ENCODE results near the gene PLCXD1.

PLCXD1 gene

DNA sequence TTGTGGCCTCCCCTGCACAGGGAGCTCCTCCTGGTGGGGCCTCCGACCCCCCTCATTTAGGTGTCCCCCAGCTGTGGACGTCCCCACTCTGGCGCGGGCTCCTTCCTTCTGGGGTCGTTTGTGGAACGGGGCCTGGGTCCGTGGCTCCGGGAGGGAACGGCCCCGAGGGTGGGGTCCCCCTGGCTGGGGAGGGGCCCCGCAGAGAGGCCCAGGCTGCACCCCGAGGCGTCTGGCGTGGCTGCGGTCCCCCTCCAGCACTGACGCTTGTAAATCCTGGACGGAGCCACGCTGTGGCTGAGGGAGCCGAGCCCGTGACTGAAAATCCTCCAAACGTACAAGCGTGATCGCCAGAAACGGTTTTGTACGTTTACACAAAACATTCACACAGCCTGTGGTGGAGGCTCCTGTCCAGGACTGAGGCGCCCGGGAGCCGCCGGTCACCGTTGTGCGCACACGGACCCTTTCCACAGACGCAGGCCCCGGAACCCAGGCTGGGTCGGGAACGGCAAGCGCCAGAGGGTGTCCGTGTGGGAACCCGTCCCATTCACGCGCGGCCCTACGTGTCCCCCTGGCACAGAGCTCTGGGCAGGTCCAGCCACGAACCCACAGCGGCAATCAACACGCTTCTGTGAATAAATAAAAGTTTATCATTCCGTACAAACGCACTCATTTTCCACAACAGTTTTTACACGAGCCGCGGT lies 52.6 kb downstream of the PLCXD1 start:
- H3K4me3 ChIP-seq (ENCODE audit: low read depth, low read length) = no peak overlapping the region
- no peak overlapping the region for H3K9ac ChIP-seq (ENCODE audit: low read depth, low read length)
- no peaks in the 10 kb centered on the region for H3K9me3 ChIP-seq (ENCODE audit: control insufficient read depth, insufficient read depth, low read length)
- no peaks in the 10 kb centered on the region for H3K27me3 ChIP-seq (ENCODE audit: control insufficient read depth, insufficient read depth, low read length)
- H3K27ac ChIP-seq (ENCODE audit: low read depth, low read length) = no peak overlapping the region
- peaks cover 36% of the 10 kb centered on the region for H3K36me3 ChIP-seq (ENCODE audit: control insufficient read depth, insufficient read depth, low read length)
- H3K4me1 ChIP-seq (ENCODE audit: control insufficient read depth, insufficient read depth, low read length) = peaks cover 4% of the 10 kb centered on the region; the same call in 1 of the 2 replicates

DNA sequence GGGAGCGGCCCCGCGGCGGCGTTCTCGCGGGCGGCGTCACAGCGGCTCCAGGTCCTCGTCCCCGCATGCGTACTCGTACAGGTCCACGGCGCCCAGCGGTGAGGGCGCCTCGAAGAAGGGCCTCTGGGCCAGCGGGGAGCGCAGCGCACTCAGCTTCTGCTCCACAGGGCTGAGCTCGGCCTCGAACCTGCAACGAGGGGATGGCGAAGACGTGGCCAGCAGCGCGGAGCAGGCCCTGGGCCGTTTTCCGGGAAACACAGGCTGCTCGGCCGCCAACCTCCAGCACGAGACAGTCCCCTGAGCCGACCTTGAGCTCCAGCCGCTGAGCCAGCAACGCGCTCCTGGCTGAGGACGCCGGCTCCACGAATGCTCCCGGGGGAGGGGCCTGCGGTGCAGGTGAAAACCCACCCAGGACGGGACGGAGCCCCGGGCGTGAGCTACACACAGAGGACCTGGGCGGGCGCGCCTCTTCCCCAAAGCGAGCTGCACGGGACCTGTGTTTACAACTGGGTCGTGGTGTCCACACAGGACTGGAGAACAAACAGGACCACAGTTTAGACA lies 53.2 kb downstream of the PLCXD1 start:
- no peak overlapping the region for H3K27ac ChIP-seq (ENCODE audit: low read depth, low read length)
- peaks cover 40% of the 10 kb centered on the region for H3K36me3 ChIP-seq (ENCODE audit: control insufficient read depth, insufficient read depth, low read length)
- no peaks in the 10 kb centered on the region for H3K9me3 ChIP-seq (ENCODE audit: control insufficient read depth, insufficient read depth, low read length)
- peaks cover 4% of the 10 kb centered on the region; the same call in 1 of the 2 replicates for H3K4me1 ChIP-seq (ENCODE audit: control insufficient read depth, insufficient read depth, low read length)
- H3K9ac ChIP-seq (ENCODE audit: low read depth, low read length) = no peak overlapping the region
- H3K4me3 ChIP-seq (ENCODE audit: low read depth, low read length) = no peak overlapping the region
- H3K27me3 ChIP-seq (ENCODE audit: control insufficient read depth, insufficient read depth, low read length) = no peaks in the 10 kb centered on the region

DNA sequence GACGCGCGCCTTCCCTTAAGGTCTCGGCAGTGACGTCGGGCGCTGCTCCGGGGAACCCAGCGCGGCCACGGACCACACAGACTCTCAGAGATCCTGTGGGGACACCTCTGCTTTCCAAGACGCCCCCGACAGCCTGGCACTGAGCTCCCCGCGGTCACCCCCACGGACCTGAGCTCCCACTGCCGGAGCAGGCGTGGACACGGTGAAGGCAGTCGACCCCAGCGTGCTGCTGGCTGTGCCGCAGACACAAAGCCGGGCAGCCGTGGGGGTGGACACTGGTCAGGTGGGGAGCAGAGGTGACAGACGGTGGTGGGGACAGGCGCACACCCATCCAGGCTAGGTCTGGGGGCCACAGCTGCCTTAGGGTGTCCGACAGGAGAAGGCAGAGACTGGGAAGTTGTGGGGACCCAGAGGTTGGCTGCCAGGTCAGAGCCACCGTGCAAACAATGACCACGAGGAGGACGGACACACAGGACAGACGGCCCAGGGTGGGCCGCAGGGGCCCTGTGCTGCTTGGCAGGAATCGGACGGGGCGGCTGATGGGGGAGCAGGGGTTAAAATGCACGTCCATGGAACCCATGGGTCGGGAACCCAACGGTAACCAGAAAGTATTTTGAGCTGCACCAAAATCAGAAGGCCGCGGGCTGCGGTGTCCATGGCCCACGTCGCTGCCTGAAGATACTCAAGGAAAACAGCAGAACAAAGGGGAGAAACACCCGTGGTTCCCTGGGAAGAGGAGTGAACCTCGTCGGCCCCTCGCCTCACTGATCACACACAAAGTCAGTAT lies 54.0 kb downstream of the PLCXD1 start:
- Histone ChIP-seq H3K36me3 (ENCODE audit: control insufficient read depth, insufficient read depth, low read length) (peaks cover 40% of the 10 kb centered on the region), H3K27ac (ENCODE audit: low read depth, low read length) (no peak overlapping the region), H3K4me1 (ENCODE audit: control insufficient read depth, insufficient read depth, low read length) (peaks cover 4% of the 10 kb centered on the region; the same call in 1 of the 2 replicates), H3K4me3 (ENCODE audit: low read depth, low read length) (no peak overlapping the region), H3K9me3 (ENCODE audit: control insufficient read depth, insufficient read depth, low read length) (no peaks in the 10 kb centered on the region), H3K9ac (ENCODE audit: low read depth, low read length) (no peak overlapping the region), H3K27me3 (ENCODE audit: control insufficient read depth, insufficient read depth, low read length) (no peaks in the 10 kb centered on the region)

DNA sequence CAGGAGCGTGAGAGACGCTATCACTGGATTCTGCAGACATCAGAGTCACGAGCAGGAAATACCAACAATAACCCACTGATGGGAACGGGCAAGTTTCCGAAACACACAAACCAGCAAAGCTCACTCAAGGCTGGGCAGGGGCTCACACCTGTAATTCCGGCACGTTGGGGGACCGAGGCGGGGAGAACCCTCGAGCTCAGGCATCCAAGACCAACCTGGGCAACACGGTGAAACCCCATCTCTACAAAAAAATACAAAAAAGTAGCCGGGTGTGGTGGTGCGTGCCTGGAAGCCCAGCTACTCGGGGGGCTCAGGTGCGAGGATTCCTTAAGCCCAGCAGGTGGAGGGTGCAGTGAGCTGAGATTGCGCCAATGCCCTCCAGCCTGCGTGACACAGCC lies 54.6 kb downstream of the PLCXD1 start:
- Histone ChIP-seq H3K27ac (ENCODE audit: low read depth, low read length) (no peak overlapping the region), H3K9ac (ENCODE audit: low read depth, low read length) (no peak overlapping the region), H3K27me3 (ENCODE audit: control insufficient read depth, insufficient read depth, low read length) (no peaks in the 10 kb centered on the region), H3K9me3 (ENCODE audit: control insufficient read depth, insufficient read depth, low read length) (no peaks in the 10 kb centered on the region), H3K36me3 (ENCODE audit: control insufficient read depth, insufficient read depth, low read length) (peaks cover 42% of the 10 kb centered on the region), H3K4me1 (ENCODE audit: control insufficient read depth, insufficient read depth, low read length) (peaks cover 4% of the 10 kb centered on the region; the same call in 1 of the 2 replicates), H3K4me3 (ENCODE audit: low read depth, low read length) (no peak overlapping the region)

DNA sequence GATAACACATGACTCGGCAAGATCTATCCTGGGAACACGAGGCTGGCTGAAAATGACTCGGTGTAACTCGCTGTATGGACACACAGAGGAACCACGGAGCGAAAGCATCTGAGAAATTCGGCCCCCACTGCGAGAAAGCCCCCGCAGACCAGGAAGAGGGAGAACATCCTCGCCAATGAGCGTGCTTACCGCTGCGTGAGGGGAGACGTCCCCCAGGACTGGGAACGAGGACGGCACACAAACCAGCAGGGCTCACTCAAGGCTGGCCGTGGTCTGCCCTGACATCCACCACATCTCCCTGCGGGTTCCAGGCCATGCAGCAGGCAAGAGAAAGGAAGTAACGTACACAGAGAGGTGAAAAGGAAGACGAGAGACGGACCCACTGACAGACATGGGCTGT lies 55.0 kb downstream of the PLCXD1 start:
- no peak overlapping the region for H3K9ac ChIP-seq (ENCODE audit: low read depth, low read length)
- no peak overlapping the region for H3K4me3 ChIP-seq (ENCODE audit: low read depth, low read length)
- no peak overlapping the region for H3K27ac ChIP-seq (ENCODE audit: low read depth, low read length)
- no peaks in the 10 kb centered on the region for H3K9me3 ChIP-seq (ENCODE audit: control insufficient read depth, insufficient read depth, low read length)
- H3K27me3 ChIP-seq (ENCODE audit: control insufficient read depth, insufficient read depth, low read length) = no peaks in the 10 kb centered on the region
- H3K4me1 ChIP-seq (ENCODE audit: control insufficient read depth, insufficient read depth, low read length) = peaks cover 4% of the 10 kb centered on the region; the same call in 1 of the 2 replicates
- peaks cover 43% of the 10 kb centered on the region for H3K36me3 ChIP-seq (ENCODE audit: control insufficient read depth, insufficient read depth, low read length)

GRCh38 chrX:337331-337831 lies 56.2 kb downstream of the PLCXD1 start:
- peaks cover 49% of the 10 kb centered on the region for H3K36me3 ChIP-seq (ENCODE audit: control insufficient read depth, insufficient read depth, low read length)

DNA sequence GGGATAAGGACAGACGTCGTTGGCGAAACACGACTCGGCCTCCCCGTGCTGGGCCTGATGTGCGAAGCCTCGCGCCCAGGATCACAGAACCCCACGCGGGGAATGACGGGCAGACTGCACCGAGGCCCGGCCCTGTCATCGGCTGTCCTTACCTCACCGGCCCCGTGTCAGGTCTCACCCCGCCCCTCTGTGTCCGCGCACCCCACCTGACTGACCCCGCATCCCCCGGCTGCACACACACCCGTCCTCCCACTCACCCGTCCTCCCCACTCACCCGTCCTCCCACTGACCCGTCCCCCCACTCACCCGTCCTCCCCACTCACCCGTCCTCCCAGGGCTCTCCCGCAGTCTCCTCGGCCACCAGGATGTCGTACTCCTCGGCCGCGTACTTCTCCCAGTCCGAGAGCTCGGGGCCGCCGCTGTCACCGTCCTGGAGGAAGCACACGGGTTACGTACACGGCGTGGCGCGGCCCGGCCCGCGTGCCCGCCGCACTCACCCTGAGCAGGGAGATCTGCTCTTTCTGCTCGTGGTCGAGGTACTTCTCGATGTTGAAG lies 57.2 kb downstream of the PLCXD1 start:
- Histone ChIP-seq H3K4me1 (ENCODE audit: control insufficient read depth, insufficient read depth, low read length) (no peaks in the 10 kb centered on the region), H3K9me3 (ENCODE audit: control insufficient read depth, insufficient read depth, low read length) (no peaks in the 10 kb centered on the region), H3K9ac (ENCODE audit: low read depth, low read length) (no peak overlapping the region), H3K4me3 (ENCODE audit: low read depth, low read length) (no peak overlapping the region), H3K27ac (ENCODE audit: low read depth, low read length) (no peak overlapping the region), H3K27me3 (ENCODE audit: control insufficient read depth, insufficient read depth, low read length) (no peaks in the 10 kb centered on the region), H3K36me3 (ENCODE audit: control insufficient read depth, insufficient read depth, low read length) (peaks cover 45% of the 10 kb centered on the region)

More at GRCh38 chrX:337331-337831, 56.2 kb downstream of the PLCXD1 start:
- Histone ChIP-seq H3K4me1 (ENCODE audit: control insufficient read depth, insufficient read depth, low read length) (no peaks in the 10 kb centered on the region), H3K27ac (ENCODE audit: low read depth, low read length) (no peak overlapping the region), H3K27me3 (ENCODE audit: control insufficient read depth, insufficient read depth, low read length) (no peaks in the 10 kb centered on the region), H3K9me3 (ENCODE audit: control insufficient read depth, insufficient read depth, low read length) (no peaks in the 10 kb centered on the region), H3K4me3 (ENCODE audit: low read depth, low read length) (no peak overlapping the region), H3K9ac (ENCODE audit: low read depth, low read length) (no peak overlapping the region)

DNA sequence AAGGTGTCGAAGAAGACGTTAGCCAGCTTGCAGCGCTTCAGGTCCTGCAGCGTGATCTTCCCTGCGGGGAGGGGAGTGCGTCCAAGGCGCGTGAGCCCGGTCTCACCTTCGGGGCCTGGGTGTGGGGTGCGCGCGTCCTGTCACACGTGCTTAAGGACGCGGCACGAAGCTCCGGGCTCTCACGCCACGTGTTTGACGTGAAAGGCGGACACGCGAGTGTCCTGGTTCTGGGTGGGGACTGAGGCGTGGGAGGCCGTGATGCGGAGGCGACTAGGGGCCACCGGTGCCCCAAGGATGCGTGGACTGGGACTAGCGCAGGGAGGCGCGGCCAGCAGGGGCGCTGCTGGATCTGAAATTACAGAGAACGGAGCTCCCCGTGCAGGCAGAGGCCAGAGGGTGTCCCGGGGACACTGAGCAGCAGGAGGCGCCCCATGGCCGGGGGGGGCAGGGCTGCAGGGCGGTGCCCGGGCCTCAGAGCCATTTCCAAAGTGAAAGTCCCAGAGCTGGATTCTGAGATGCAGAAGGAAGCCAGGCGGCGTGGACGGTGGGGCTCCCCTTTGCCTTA lies 57.7 kb downstream of the PLCXD1 start:
- Histone ChIP-seq H3K4me1 (ENCODE audit: control insufficient read depth, insufficient read depth, low read length) (no peaks in the 10 kb centered on the region), H3K4me3 (ENCODE audit: low read depth, low read length) (no peak overlapping the region), H3K36me3 (ENCODE audit: control insufficient read depth, insufficient read depth, low read length) (peaks cover 41% of the 10 kb centered on the region), H3K9me3 (ENCODE audit: control insufficient read depth, insufficient read depth, low read length) (no peaks in the 10 kb centered on the region), H3K9ac (ENCODE audit: low read depth, low read length) (no peak overlapping the region), H3K27ac (ENCODE audit: low read depth, low read length) (no peak overlapping the region), H3K27me3 (ENCODE audit: control insufficient read depth, insufficient read depth, low read length) (no peaks in the 10 kb centered on the region)

DNA sequence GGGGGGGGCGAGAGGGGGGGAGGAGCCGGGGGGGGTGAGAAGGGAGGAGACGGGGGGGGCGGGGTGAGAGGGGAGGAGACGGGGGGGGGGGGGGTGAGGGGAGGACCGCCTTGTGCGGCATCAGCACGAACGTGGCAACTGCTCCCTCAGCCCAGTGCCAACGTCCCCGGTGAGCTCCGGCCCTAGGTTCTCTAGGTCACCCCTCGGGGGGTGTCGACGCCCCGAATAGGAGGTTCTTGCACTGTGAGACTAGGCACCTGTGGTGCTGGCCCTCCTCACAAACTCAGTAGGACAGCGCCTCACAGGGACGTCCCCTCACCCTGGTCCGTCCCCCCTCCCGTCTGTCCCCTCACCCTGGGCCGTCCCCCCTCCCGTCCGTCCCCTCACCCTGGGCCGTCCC lies 58.9 kb downstream of the PLCXD1 start:
- H3K27me3 ChIP-seq (ENCODE audit: control insufficient read depth, insufficient read depth, low read length) = no peaks in the 10 kb centered on the region
- H3K4me1 ChIP-seq (ENCODE audit: control insufficient read depth, insufficient read depth, low read length) = no peaks in the 10 kb centered on the region
- peaks cover 49% of the 10 kb centered on the region for H3K36me3 ChIP-seq (ENCODE audit: control insufficient read depth, insufficient read depth, low read length)
- no peak overlapping the region for H3K27ac ChIP-seq (ENCODE audit: low read depth, low read length)
- no peak overlapping the region for H3K4me3 ChIP-seq (ENCODE audit: low read depth, low read length)
- H3K9me3 ChIP-seq (ENCODE audit: control insufficient read depth, insufficient read depth, low read length) = no peaks in the 10 kb centered on the region
- H3K9ac ChIP-seq (ENCODE audit: low read depth, low read length) = no peak overlapping the region

DNA sequence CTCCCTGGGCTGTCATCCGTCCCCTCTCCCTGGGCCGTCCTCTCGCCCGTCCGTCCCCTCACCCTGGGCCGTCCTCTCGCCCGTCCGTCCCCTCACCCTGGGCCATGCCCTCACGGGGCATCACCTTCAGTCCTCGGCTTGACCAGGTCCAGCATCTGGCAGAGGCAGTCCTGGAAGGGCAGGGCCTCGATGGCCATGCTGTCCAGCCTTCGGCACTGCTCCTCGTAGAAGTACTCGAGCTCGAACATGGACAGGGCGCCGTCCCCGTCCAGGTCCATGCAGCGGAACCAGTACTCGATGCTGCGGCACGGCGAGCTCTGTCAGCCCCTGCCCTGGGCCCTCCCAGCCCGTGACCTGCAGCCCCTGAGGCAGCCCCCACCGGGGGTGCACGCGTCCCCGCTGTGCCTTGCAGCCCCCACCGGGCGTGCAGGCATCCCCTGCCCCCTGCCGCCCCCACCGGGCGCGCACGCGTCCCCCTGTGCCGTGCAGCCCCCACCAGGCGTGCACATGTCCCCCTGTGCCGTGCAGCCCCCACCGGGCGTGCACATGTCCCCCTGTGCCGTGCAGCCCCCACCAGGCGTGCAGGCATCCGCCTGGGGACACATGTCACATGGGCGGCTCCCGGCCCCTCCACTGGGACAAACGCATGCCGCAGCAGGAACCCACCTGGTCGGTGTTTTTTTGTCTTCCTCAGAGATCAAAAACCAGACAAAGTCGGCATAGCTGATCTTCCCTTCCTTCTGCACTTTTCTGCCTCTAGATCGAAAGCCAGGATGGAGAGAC lies 59.7 kb downstream of the PLCXD1 start:
- H3K9me3 ChIP-seq (ENCODE audit: control insufficient read depth, insufficient read depth, low read length) = no peaks in the 10 kb centered on the region
- peaks cover 49% of the 10 kb centered on the region for H3K36me3 ChIP-seq (ENCODE audit: control insufficient read depth, insufficient read depth, low read length)

More for the DNA sequence above, 59.7 kb downstream of the PLCXD1 start:
- Histone ChIP-seq H3K4me1 (ENCODE audit: control insufficient read depth, insufficient read depth, low read length) (no peaks in the 10 kb centered on the region), H3K27me3 (ENCODE audit: control insufficient read depth, insufficient read depth, low read length) (no peaks in the 10 kb centered on the region), H3K4me3 (ENCODE audit: low read depth, low read length) (no peak overlapping the region), H3K27ac (ENCODE audit: low read depth, low read length) (no peak overlapping the region), H3K9ac (ENCODE audit: low read depth, low read length) (no peak overlapping the region)

Data from HUES48 (cell line).